Endodermal cell (in vitro differentiated cells): Measurements from ENCODE around the gene KRTCAP2. TPM values are rescaled to one million over a fixed set of nuclear protein-coding genes. Genes with fewer than 3 reads are reported as not detected.

Experiments
- DNase-seq: peaks from one replicate; pipeline ENCODE4 v3.0.0-alpha.2; 2017
- H3K27ac ChIP-seq: 2 replicates; pipeline ENCODE4 v1.5.1; 2013; ENCODE audit warnings: mild to moderate bottlenecking, low read depth, low read length, moderate library complexity
- H3K27me3 ChIP-seq: 2 replicates; pipeline ENCODE4 v1.6.1; 2013; ENCODE audit warnings: mild to moderate bottlenecking, low read length, moderate library complexity; ENCODE audit not compliant: insufficient read depth, control insufficient read depth, poor library complexity, severe bottlenecking
- H3K36me3 ChIP-seq: 2 replicates; pipeline ENCODE4 v1.7.0; 2013; ENCODE audit warnings: mild to moderate bottlenecking, low read length, moderate library complexity; ENCODE audit not compliant: control insufficient read depth, insufficient read depth
- H3K4me1 ChIP-seq: one replicate; pipeline ENCODE4 v1.7.0; 2013; ENCODE audit warnings: low read length; ENCODE audit not compliant: control insufficient read depth, insufficient read depth
- H3K4me3 ChIP-seq: 2 replicates; pipeline ENCODE4 v1.5.1; 2013; ENCODE audit warnings: mild to moderate bottlenecking, low read length, moderate library complexity
- H3K9ac ChIP-seq: 2 replicates; pipeline ENCODE4 v1.6.1; 2013; ENCODE audit warnings: mild to moderate bottlenecking, low read length, moderate library complexity; ENCODE audit not compliant: poor library complexity, severe bottlenecking; ENCODE audit errors: extremely low read depth
- H3K9me3 ChIP-seq: 2 replicates; pipeline ENCODE4 v1.6.1; 2013; ENCODE audit warnings: mild to moderate bottlenecking, low read length, moderate library complexity; ENCODE audit not compliant: control insufficient read depth
- H3K27ac Mint-ChIP-seq: 2 replicates; pipeline ENCODE4 v1.8.0; 2020; ENCODE audit warnings: mixed read lengths
- H3K27me3 Mint-ChIP-seq: 2 replicates; pipeline ENCODE4 v1.8.0; 2021; ENCODE audit warnings: mild to moderate bottlenecking, mixed read lengths; ENCODE audit not compliant: insufficient read depth
- H3K36me3 Mint-ChIP-seq: 2 replicates; pipeline ENCODE4 v1.8.0; 2020; ENCODE audit warnings: low read depth, mixed read lengths
- H3K4me1 Mint-ChIP-seq: 2 replicates; pipeline ENCODE4 v1.8.0; 2020; ENCODE audit warnings: mixed read lengths
- H3K4me3 Mint-ChIP-seq: 2 replicates; pipeline ENCODE4 v1.8.0; 2020; ENCODE audit warnings: mild to moderate bottlenecking, moderate library complexity, mixed read lengths
- H3K9me3 Mint-ChIP-seq: 2 replicates; pipeline ENCODE4 v1.8.0; 2020; ENCODE audit warnings: mild to moderate bottlenecking, mixed read lengths
- WGBS, 2 experiments: methylation state at CpG; one replicate each; pipeline versions ENCODE4 v1.1.5 to v1.1.7; 2013; ENCODE audit warnings: missing lambda C conversion rate in 2 of 2, mixed read lengths in 1 of 2; ENCODE audit not compliant: insufficient coverage in 1 of 2, insufficient read length in 1 of 2; 5-methylcytosine and 5-hydroxymethylcytosine counted together
- total RNA-seq, 2 donors: library from RNA; stranded (reverse); fragmentation: NEBNext Ultra II Directional in 1 of 2; extraction: Animal tissue kit (Norgen Biotek cat#: 25700) in 1 of 2; gene quantifications; 2 replicates in 1 of 2; 3 replicates in 1 of 2; pipeline ENCODE4 v1.2.1, GENCODE V29; 2021
- TF ChIP-seq, protein P1 (sequence below): fragments of 200-600 bp; sonication (generic); conservative IDR thresholded peaks from 2 replicates; pipeline ENCODE4 v1.5.0; 2021; ENCODE audit warnings: antibody characterized with exemption, mild to moderate bottlenecking

Gene KRTCAP2
- total RNA-seq, 2 donors from 2014 or later, result 143 to 152 TPM

DNA sequence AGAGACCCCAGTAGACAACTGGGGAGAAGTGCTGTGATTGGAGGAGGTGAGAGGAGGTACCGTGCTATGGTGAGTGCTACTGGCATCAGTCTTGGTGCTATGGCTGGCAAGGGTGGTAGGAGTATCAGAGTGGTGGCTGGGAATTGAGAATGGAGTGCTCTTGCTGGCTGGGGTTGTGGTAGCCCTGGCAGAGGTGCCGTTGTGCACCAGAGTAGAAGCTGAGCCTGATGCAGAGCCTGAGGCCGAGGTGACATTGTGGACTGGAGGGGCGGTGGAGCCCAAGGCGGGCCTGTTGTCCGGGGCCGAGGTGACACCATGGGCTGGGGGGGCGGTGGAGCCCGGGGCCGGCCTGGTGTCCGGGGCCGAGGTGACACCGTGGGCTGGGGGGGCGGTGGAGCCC, 15.2 kb upstream of the KRTCAP2 start:
- no peaks in the 10 kb centered on the region for H3K36me3 ChIP-seq
- H3K9me3 ChIP-seq, result no peaks in the 10 kb centered on the region
- H3K27me3 ChIP-seq, result no peaks in the 10 kb centered on the region
- no peaks in the 10 kb centered on the region for H3K9me3 Mint-ChIP-seq
- peaks cover 15% of the 10 kb centered on the region for H3K27me3 Mint-ChIP-seq
- 90 to 91% methylated on average over 4 to 14 of the region's 14 CpGs for WGBS, 2 experiments
- peak overlapping the region; percentile 2 for H3K27ac Mint-ChIP-seq
- TF ChIP-seq, protein P1, sequence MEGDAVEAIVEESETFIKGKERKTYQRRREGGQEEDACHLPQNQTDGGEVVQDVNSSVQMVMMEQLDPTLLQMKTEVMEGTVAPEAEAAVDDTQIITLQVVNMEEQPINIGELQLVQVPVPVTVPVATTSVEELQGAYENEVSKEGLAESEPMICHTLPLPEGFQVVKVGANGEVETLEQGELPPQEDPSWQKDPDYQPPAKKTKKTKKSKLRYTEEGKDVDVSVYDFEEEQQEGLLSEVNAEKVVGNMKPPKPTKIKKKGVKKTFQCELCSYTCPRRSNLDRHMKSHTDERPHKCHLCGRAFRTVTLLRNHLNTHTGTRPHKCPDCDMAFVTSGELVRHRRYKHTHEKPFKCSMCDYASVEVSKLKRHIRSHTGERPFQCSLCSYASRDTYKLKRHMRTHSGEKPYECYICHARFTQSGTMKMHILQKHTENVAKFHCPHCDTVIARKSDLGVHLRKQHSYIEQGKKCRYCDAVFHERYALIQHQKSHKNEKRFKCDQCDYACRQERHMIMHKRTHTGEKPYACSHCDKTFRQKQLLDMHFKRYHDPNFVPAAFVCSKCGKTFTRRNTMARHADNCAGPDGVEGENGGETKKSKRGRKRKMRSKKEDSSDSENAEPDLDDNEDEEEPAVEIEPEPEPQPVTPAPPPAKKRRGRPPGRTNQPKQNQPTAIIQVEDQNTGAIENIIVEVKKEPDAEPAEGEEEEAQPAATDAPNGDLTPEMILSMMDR, result no peak
- no peak overlapping the region for H3K9ac ChIP-seq
- H3K4me1 ChIP-seq, result peaks cover 18% of the 10 kb centered on the region
- DNase-seq, result no peak
- H3K27ac ChIP-seq, result no peak overlapping the region
- no peaks in the 10 kb centered on the region for H3K36me3 Mint-ChIP-seq
- H3K4me3 ChIP-seq, result no peak overlapping the region
- H3K4me3 Mint-ChIP-seq, result no peak overlapping the region
- peaks cover 27% of the 10 kb centered on the region for H3K4me1 Mint-ChIP-seq

DNA sequence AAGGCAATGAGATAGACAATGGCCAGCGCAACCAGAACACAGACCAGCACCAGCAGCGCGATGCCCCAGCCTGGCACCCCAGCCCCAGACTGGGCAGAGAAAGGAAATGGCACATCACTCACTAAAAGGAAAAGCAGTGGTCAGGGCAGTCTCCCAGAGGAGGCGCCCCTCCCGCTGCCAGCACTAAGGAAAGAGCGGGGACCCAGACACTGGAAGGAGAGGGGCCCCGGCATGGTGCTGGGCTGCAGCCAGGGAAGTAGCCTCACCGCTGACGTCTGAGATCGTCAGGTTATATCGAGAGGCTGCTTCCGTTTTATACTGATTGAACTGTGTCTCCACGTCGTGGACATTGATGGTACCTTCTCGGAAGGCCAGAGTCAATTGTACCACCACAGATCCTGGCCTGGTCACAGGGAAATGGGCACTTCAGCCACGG, 14.4 kb upstream of the KRTCAP2 start:
- H3K27ac Mint-ChIP-seq, result no peak overlapping the region
- WGBS, 2 experiments, result 89 to 91% methylated on average over 16 of the region's 16 CpGs
- no peaks in the 10 kb centered on the region for H3K36me3 Mint-ChIP-seq
- peaks cover 26% of the 10 kb centered on the region for H3K4me1 Mint-ChIP-seq
- Histone ChIP-seq H3K27me3 (no peaks in the 10 kb centered on the region), H3K9me3 (no peaks in the 10 kb centered on the region), H3K9ac (no peak overlapping the region), H3K27ac (no peak overlapping the region), H3K36me3 (no peaks in the 10 kb centered on the region), H3K4me1 (peaks cover 18% of the 10 kb centered on the region), H3K4me3 (no peak overlapping the region)
- H3K27me3 Mint-ChIP-seq, result peaks cover 15% of the 10 kb centered on the region
- TF ChIP-seq, protein P1, result no peak
- no peaks in the 10 kb centered on the region for H3K9me3 Mint-ChIP-seq
- DNase-seq, result peak; percentile 47
- no peak overlapping the region for H3K4me3 Mint-ChIP-seq

DNA sequence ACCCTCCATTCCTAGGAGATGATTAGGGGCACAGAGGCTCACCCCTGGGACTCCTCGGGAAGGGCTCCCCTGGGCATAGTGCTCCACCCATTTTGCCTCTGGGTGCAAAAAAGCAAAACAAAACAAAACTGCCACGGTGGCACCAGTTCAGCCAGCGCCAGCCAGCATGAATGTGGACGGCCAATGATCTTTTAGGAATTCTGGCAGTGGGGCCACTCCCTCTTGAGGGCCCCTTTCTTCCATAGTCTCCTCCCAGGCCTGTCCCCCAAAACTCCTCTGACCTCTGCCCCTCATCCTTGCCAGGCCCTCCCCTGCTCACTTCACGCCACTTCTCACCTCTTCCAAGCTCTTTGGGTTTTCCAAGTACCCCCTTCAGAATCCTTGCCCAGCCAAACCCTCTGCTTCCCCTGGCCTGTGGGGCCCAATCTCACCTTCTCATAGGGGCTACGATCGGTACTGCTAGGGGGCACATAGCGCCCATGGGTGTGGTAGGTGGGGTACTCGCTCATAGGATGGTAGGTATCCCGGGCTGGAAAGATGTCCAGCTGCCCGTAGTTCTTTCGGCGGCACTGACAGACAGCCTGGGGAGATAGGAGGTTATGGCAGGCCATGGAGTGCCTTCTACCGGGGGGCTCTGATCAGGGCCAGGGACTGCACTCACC, 13.8 kb upstream of the KRTCAP2 start:
- WGBS, 2 experiments, result 77 to 86% methylated on average over 8 to 14 of the region's 14 CpGs
- Mint-ChIP-seq H3K36me3 (no peaks in the 10 kb centered on the region), H3K9me3 (no peaks in the 10 kb centered on the region), H3K27me3 (peaks cover 10% of the 10 kb centered on the region), H3K4me3 (peak overlapping the region; percentile 46), H3K27ac (peak overlapping the region; percentile 89), H3K4me1 (peaks cover 20% of the 10 kb centered on the region)
- no peak overlapping the region for H3K9ac ChIP-seq
- no peaks in the 10 kb centered on the region for H3K36me3 ChIP-seq
- H3K4me3 ChIP-seq, result no peak overlapping the region
- no peak for DNase-seq
- no peak overlapping the region for H3K27ac ChIP-seq
- H3K27me3 ChIP-seq, result no peaks in the 10 kb centered on the region
- no peaks in the 10 kb centered on the region for H3K9me3 ChIP-seq
- TF ChIP-seq, protein P1, result no peak
- H3K4me1 ChIP-seq, result peaks cover 18% of the 10 kb centered on the region
